ENCODE results near the gene HSD17B2.

HSD17B2 gene

GRCh38 chr16:82049484-82049883 is 14.4 kb downstream of the HSD17B2 start:
- no peak for DNase-seq (ENCODE audit: low read depth in 2 of 2)

GRCh38 chr16:82050506-82050905 is 15.5 kb downstream of the HSD17B2 start:
- DNase-seq (ENCODE audit: low read depth in 2 of 2): no peak

- DNase-seq (ENCODE audit: low read depth in 2 of 2): no peak
Observed at GRCh38 chr16:82050909-82051357, 15.9 kb downstream of the HSD17B2 start.

GRCh38 chr16:82051656-82052055 is 16.6 kb downstream of the HSD17B2 start:
- DNase-seq (ENCODE audit: low read depth in 2 of 2): no peak

- no peak for DNase-seq (ENCODE audit: low read depth in 2 of 2)
Observed at GRCh38 chr16:82055117-82055516, 20.1 kb downstream of the HSD17B2 start.

GRCh38 chr16:82055728-82056549 is 20.9 kb downstream of the HSD17B2 start:
- DNase-seq (ENCODE audit: low read depth in 2 of 2): no peak

GRCh38 chr16:82056550-82056896 is 21.5 kb downstream of the HSD17B2 start:
- DNase-seq (ENCODE audit: low read depth in 2 of 2): no peak

- no peak for DNase-seq (ENCODE audit: low read depth in 2 of 2)
Observed at GRCh38 chr16:82059161-82059982, 24.3 kb downstream of the HSD17B2 start.

GRCh38 chr16:82059983-82060421 is 24.9 kb downstream of the HSD17B2 start:
- no peak for DNase-seq (ENCODE audit: low read depth in 2 of 2)

GRCh38 chr16:82061861-82062525 is 26.9 kb downstream of the HSD17B2 start:
- no peak for DNase-seq (ENCODE audit: low read depth in 2 of 2)

GRCh38 chr16:82062645-82063058 is 27.6 kb downstream of the HSD17B2 start:
- DNase-seq (ENCODE audit: low read depth in 2 of 2): no peak

- no peak for DNase-seq (ENCODE audit: low read depth in 2 of 2)
Observed at GRCh38 chr16:82063456-82064082, 28.5 kb downstream of the HSD17B2 start.

- DNase-seq (ENCODE audit: low read depth in 2 of 2): no peak
Observed at GRCh38 chr16:82067042-82067803, 32.2 kb downstream of the HSD17B2 start.

GRCh38 chr16:82067804-82068325 is 32.8 kb downstream of the HSD17B2 start:
- DNase-seq (ENCODE audit: low read depth in 2 of 2): no peak

- DNase-seq (ENCODE audit: low read depth in 2 of 2): no peak
Observed at GRCh38 chr16:82070656-82071369, 35.8 kb downstream of the HSD17B2 start.

GRCh38 chr16:82071421-82071820 is 36.4 kb downstream of the HSD17B2 start:
- no peak for DNase-seq (ENCODE audit: low read depth in 2 of 2)

GRCh38 chr16:82072313-82072712 is 37.3 kb downstream of the HSD17B2 start:
- no peak for DNase-seq (ENCODE audit: low read depth in 2 of 2)

GRCh38 chr16:82074019-82074558 is 39.0 kb downstream of the HSD17B2 start:
- DNase-seq (ENCODE audit: low read depth in 2 of 2): no peak

GRCh38 chr16:82078125-82078524 is 43.1 kb downstream of the HSD17B2 start:
- no peak for DNase-seq (ENCODE audit: low read depth in 2 of 2)

- DNase-seq (ENCODE audit: low read depth in 2 of 2): no peak
Observed at GRCh38 chr16:82079892-82080291, 44.8 kb downstream of the HSD17B2 start.

Measured in stimulated activated CD4-positive, alpha-beta T cell treated with anti-CD3 and anti-CD28 coated beads, Interleukin-1b, Interleukin-23, amount 100 ng/mL, for 4 hours (primary cell).